ENCODE data around the gene MYL10.

DNA sequence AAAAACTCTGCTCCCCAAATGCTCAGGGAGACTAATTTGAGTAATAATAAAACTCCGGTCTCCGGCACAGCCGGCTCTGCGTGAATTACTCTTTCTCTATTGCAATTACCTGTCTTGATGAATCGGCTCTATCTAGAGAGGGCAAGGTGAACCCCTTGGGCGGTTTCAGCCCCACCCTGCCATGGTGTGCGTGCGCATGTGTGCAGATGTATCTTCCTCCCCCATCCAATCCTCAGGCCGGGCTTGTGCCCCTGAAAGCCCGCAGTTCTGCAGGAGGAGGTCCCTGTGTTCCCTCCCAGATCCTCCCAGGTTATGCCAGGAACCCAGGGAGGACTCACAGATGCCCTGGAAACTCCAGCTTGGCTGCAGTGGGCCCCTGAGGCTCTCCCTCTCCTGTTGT is 48.3 kb upstream of the MYL10 start:
- TF ChIP-seq, protein P1, sequence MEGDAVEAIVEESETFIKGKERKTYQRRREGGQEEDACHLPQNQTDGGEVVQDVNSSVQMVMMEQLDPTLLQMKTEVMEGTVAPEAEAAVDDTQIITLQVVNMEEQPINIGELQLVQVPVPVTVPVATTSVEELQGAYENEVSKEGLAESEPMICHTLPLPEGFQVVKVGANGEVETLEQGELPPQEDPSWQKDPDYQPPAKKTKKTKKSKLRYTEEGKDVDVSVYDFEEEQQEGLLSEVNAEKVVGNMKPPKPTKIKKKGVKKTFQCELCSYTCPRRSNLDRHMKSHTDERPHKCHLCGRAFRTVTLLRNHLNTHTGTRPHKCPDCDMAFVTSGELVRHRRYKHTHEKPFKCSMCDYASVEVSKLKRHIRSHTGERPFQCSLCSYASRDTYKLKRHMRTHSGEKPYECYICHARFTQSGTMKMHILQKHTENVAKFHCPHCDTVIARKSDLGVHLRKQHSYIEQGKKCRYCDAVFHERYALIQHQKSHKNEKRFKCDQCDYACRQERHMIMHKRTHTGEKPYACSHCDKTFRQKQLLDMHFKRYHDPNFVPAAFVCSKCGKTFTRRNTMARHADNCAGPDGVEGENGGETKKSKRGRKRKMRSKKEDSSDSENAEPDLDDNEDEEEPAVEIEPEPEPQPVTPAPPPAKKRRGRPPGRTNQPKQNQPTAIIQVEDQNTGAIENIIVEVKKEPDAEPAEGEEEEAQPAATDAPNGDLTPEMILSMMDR (IDR thresholded peaks at IDR 0.05; ENCODE audit: poor library complexity, severe bottlenecking): no peak
- TF ChIP-seq RAD21 (conservative IDR thresholded peaks at IDR 0.05): no peak
- no peak for TF ChIP-seq EP300 (conservative IDR thresholded peaks at IDR 0.05; ENCODE audit: poor library complexity, severe bottlenecking)
- no peak for TF ChIP-seq POLR2AphosphoS5 (IDR thresholded peaks at IDR 0.05)
- TF ChIP-seq TAF1 (IDR thresholded peaks at IDR 0.05; ENCODE audit: low read depth): no peak
- no peak for TF ChIP-seq EZH2 (IDR thresholded peaks at IDR 0.05; ENCODE audit: borderline replicate concordance, insufficient read depth, low read length, poor library complexity, severe bottlenecking)
- TF ChIP-seq, protein P2, sequence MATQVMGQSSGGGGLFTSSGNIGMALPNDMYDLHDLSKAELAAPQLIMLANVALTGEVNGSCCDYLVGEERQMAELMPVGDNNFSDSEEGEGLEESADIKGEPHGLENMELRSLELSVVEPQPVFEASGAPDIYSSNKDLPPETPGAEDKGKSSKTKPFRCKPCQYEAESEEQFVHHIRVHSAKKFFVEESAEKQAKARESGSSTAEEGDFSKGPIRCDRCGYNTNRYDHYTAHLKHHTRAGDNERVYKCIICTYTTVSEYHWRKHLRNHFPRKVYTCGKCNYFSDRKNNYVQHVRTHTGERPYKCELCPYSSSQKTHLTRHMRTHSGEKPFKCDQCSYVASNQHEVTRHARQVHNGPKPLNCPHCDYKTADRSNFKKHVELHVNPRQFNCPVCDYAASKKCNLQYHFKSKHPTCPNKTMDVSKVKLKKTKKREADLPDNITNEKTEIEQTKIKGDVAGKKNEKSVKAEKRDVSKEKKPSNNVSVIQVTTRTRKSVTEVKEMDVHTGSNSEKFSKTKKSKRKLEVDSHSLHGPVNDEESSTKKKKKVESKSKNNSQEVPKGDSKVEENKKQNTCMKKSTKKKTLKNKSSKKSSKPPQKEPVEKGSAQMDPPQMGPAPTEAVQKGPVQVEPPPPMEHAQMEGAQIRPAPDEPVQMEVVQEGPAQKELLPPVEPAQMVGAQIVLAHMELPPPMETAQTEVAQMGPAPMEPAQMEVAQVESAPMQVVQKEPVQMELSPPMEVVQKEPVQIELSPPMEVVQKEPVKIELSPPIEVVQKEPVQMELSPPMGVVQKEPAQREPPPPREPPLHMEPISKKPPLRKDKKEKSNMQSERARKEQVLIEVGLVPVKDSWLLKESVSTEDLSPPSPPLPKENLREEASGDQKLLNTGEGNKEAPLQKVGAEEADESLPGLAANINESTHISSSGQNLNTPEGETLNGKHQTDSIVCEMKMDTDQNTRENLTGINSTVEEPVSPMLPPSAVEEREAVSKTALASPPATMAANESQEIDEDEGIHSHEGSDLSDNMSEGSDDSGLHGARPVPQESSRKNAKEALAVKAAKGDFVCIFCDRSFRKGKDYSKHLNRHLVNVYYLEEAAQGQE (IDR thresholded peaks at IDR 0.05; ENCODE audit: borderline replicate concordance): no peak
- no peak for TF ChIP-seq SMC3 (conservative IDR thresholded peaks at IDR 0.05; ENCODE audit: poor library complexity)

Data from neural cell (in vitro differentiated cells).